PC-3 (cell line): ENCODE measurements around the gene PLPPR1. TPM values are rescaled to one million over a fixed set of nuclear protein-coding genes. Genes with fewer than 3 reads are reported as not detected.
"Not testable (repeated sequence)": the region's sequence is repeated elsewhere in the genome, so short reads cannot be mapped to it uniquely, and the experiment has no call there.

Experiments
- ATAC-seq: fragments of 200-7000 bp; cut with Tn5 transposase; 2 replicates; pipeline ENCODE4 v1.9.1; 2020; ENCODE audit warnings: mild to moderate bottlenecking, moderate library complexity
- BruUV-seq: library from RNA; stranded (reverse); fragments of 400-500 nt; replicated peaks from 2 replicates; lab custom pipeline; 2021; lab: Mats Ljungman, UMichigan
- CTCF ChIA-PET: fragments of 300-600 bp; sonication (Branson Sonifier 250); formaldehyde crosslinking; loops from one replicate; lab custom pipeline; 2022; ENCODE audit warnings: antibody characterized with exemption; lab: Charles Lee
- POLR2A ChIA-PET: fragments of 300-600 bp; sonication (Branson Sonifier 250); formaldehyde crosslinking; loops from one replicate; lab custom pipeline; 2022; ENCODE audit warnings: antibody characterized with exemption; ENCODE audit not compliant: unreplicated experiment; lab: Charles Lee
- DNase-seq: peaks from one replicate; pipeline ENCODE4 v3.0.0-alpha.2; 2015
- H2AFZ ChIP-seq: fragments of 300-600 bp; sonication (generic); 2 replicates; pipeline ENCODE4 v1.6.0; 2016; ENCODE audit warnings: antibody characterized with exemption, low read length
- H3F3A ChIP-seq: fragments of 300-600 bp; sonication (generic); one replicate; pipeline ENCODE4 v1.6.0; 2017; ENCODE audit warnings: antibody characterized with exemption, low read length, control low read depth, mild to moderate bottlenecking; ENCODE audit not compliant: unreplicated experiment
- H3K27ac ChIP-seq: fragments of 300-600 bp; sonication (generic); 2 replicates; pipeline ENCODE4 v1.5.1; 2016; ENCODE audit warnings: mild to moderate bottlenecking, low read length
- H3K27me3 ChIP-seq: fragments of 300-600 bp; sonication (generic); 2 replicates; pipeline ENCODE4 v1.6.1; 2016; ENCODE audit warnings: low read length, mixed read lengths
- H3K36me3 ChIP-seq: fragments of 300-600 bp; sonication (generic); 2 replicates; pipeline ENCODE4 v1.6.1; 2016; ENCODE audit warnings: low read depth, mixed run types, low read length, mixed read lengths
- H3K4me1 ChIP-seq: fragments of 300-600 bp; sonication (generic); 2 replicates; pipeline ENCODE4 v1.5.1; 2016; ENCODE audit warnings: low read length; ENCODE audit not compliant: insufficient read depth
- H3K4me2 ChIP-seq: fragments of 300-600 bp; sonication (generic); 2 replicates; pipeline ENCODE4 v1.6.0; 2016; ENCODE audit warnings: low read length
- H3K4me3 ChIP-seq: fragments of 300-600 bp; sonication (generic); 2 replicates; pipeline ENCODE4 v1.5.1; 2016; ENCODE audit warnings: mild to moderate bottlenecking, low read length, mixed read lengths
- H3K79me2 ChIP-seq: fragments of 300-600 bp; sonication (generic); 2 replicates; pipeline ENCODE4 v1.6.1; 2017; ENCODE audit warnings: low read length, mixed read lengths
- H3K9ac ChIP-seq: fragments of 300-600 bp; sonication (generic); 2 replicates; pipeline ENCODE4 v1.6.0; 2016; ENCODE audit warnings: mild to moderate bottlenecking, low read length
- H3K9me2 ChIP-seq: fragments of 300-600 bp; sonication (generic); replicated peaks from 2 replicates; pipeline ENCODE4 v1.6.1; 2016; ENCODE audit warnings: mixed run types, low read length, mixed read lengths
- H3K9me3 ChIP-seq: fragments of 300-600 bp; sonication (generic); 2 replicates; pipeline ENCODE4 v1.6.1; 2016; ENCODE audit warnings: low read length, mixed read lengths
- H4K20me1 ChIP-seq: fragments of 300-600 bp; sonication (generic); 2 replicates; pipeline ENCODE4 v1.6.1; 2016; ENCODE audit warnings: low read length, mixed read lengths
- CTCF ChIP-seq: fragments of 300-600 bp; sonication (generic); conservative IDR thresholded peaks from 2 replicates; pipeline ENCODE4 v1.5.1; 2017; ENCODE audit warnings: antibody characterized with exemption, low read depth, mild to moderate bottlenecking, low read length
- EZH2 ChIP-seq: fragments of 300-600 bp; sonication (generic); IDR thresholded peaks from one replicate; pipeline ENCODE4 v1.6.1; 2017; ENCODE audit warnings: antibody characterized with exemption, mild to moderate bottlenecking, low read length; ENCODE audit not compliant: unreplicated experiment
- EZH2phosphoT487 ChIP-seq: fragments of 300-600 bp; sonication (generic); IDR thresholded peaks from 2 replicates; pipeline ENCODE4 v1.6.1; 2018; ENCODE audit warnings: mild to moderate bottlenecking, antibody characterized with exemption, low read length, borderline replicate concordance
- intact Hi-C: fragments of 100-400 bp; cut with micrococcal nuclease; formaldehyde crosslinking; loops from 2 replicates; pipeline ENCODE4 v1.9.0; 2023
- total RNA-seq: library from RNA; depleted of rRNA; stranded (reverse); fragments of >200 nt; gene quantifications from 2 replicates; pipeline ENCODE4 v1.2.3, GENCODE V29; 2014

Gene PLPPR1
- total RNA-seq, 1 experiment from 2014 or later = not detected

GRCh38 chr9:101035098-101035497 lies 6.6 kb downstream of the PLPPR1 start:
- ATAC-seq (no peak), DNase-seq (no peak)
- ChIA-PET CTCF (no interaction called here), POLR2A (no interaction called here)
- H3K4me1 ChIP-seq = no peaks in the 10 kb centered on the region
- H3K4me2 ChIP-seq = no peak overlapping the region
- no peak overlapping the region for H3K27ac ChIP-seq
- no peak overlapping the region for H2AFZ ChIP-seq
- H3K79me2 ChIP-seq = no peaks in the 10 kb centered on the region
- no peaks in the 10 kb centered on the region for H4K20me1 ChIP-seq
- no peak overlapping the region for H3K9ac ChIP-seq
- no peaks in the 10 kb centered on the region for H3K9me3 ChIP-seq
- no peaks in the 10 kb centered on the region for H3F3A ChIP-seq
- intact Hi-C loops = no loop called here
- H3K36me3 ChIP-seq = no peaks in the 10 kb centered on the region
- no peak overlapping the region for H3K4me3 ChIP-seq
- no peaks in the 10 kb centered on the region for H3K9me2 ChIP-seq
- H3K27me3 ChIP-seq = peaks cover 12% of the 10 kb centered on the region
- no TSS peak for BruUV-seq
- TF ChIP-seq CTCF (no peak), EZH2 (no peak), EZH2phosphoT487 (no peak)

GRCh38 chr9:101037430-101037829 lies 8.9 kb downstream of the PLPPR1 start:
- POLR2A ChIA-PET = no interaction called here
- ATAC-seq = no peak

GRCh38 chr9:101038488-101038887 lies 10.0 kb downstream of the PLPPR1 start:
- TF ChIP-seq CTCF (no peak), EZH2 (no peak), EZH2phosphoT487 (no peak)
- DNase-seq (no peak), ATAC-seq (no peak)
- Histone ChIP-seq H3K9me2 (no peaks in the 10 kb centered on the region), H3K79me2 (no peaks in the 10 kb centered on the region), H3F3A (no peaks in the 10 kb centered on the region), H3K27me3 (no peaks in the 10 kb centered on the region), H4K20me1 (no peaks in the 10 kb centered on the region), H3K4me3 (no peak overlapping the region), H2AFZ (no peak overlapping the region), H3K4me1 (no peaks in the 10 kb centered on the region), H3K9ac (no peak overlapping the region), H3K4me2 (no peak overlapping the region), H3K27ac (no peak overlapping the region), H3K36me3 (no peaks in the 10 kb centered on the region), H3K9me3 (no peaks in the 10 kb centered on the region)
- BruUV-seq = no TSS peak
- intact Hi-C loops = no loop called here
- POLR2A ChIA-PET = no interaction called here
- CTCF ChIA-PET = no interaction called here

More at GRCh38 chr9:101037430-101037829, 8.9 kb downstream of the PLPPR1 start:
- no peak overlapping the region for H3K27ac ChIP-seq
- CTCF ChIA-PET = no interaction called here
- H3F3A ChIP-seq = no peaks in the 10 kb centered on the region
- H3K4me2 ChIP-seq = no peak overlapping the region
- H3K4me3 ChIP-seq = no peak overlapping the region
- H3K27me3 ChIP-seq = no peaks in the 10 kb centered on the region
- DNase-seq = no peak
- no peaks in the 10 kb centered on the region for H3K79me2 ChIP-seq
- no peaks in the 10 kb centered on the region for H3K9me3 ChIP-seq
- no peaks in the 10 kb centered on the region for H4K20me1 ChIP-seq
- intact Hi-C loops = no loop called here
- H3K9me2 ChIP-seq = no peaks in the 10 kb centered on the region
- H2AFZ ChIP-seq = no peak overlapping the region
- H3K36me3 ChIP-seq = no peaks in the 10 kb centered on the region
- H3K4me1 ChIP-seq = no peaks in the 10 kb centered on the region
- H3K9ac ChIP-seq = no peak overlapping the region
- no peak for TF ChIP-seq EZH2
- no TSS peak for BruUV-seq

GRCh38 chr9:101039581-101039980 lies 11.1 kb downstream of the PLPPR1 start:
- BruUV-seq, H4K20me1 ChIP-seq, CTCF ChIA-PET, H3F3A ChIP-seq, H3K9ac ChIP-seq, H3K4me3 ChIP-seq, H3K9me2 ChIP-seq, H3K27ac ChIP-seq, H2AFZ ChIP-seq, ATAC-seq, H3K9me3 ChIP-seq, intact Hi-C loops, H3K4me1 ChIP-seq, DNase-seq, H3K36me3 ChIP-seq, H3K27me3 ChIP-seq, H3K79me2 ChIP-seq, H3K4me2 ChIP-seq, POLR2A ChIA-PET: not testable (repeated sequence)
